HG02642 (cell line): ENCODE results near the gene ACSF3.

Experiments used
- ATAC-seq: cut with Tn5 transposase; IDR thresholded peaks from one replicate; pipeline ENCODE4 v1.9.1; 2021; ENCODE audit warnings: mild to moderate bottlenecking; ENCODE audit not compliant: unreplicated experiment, poor library complexity

The ACSF3 gene

DNA sequence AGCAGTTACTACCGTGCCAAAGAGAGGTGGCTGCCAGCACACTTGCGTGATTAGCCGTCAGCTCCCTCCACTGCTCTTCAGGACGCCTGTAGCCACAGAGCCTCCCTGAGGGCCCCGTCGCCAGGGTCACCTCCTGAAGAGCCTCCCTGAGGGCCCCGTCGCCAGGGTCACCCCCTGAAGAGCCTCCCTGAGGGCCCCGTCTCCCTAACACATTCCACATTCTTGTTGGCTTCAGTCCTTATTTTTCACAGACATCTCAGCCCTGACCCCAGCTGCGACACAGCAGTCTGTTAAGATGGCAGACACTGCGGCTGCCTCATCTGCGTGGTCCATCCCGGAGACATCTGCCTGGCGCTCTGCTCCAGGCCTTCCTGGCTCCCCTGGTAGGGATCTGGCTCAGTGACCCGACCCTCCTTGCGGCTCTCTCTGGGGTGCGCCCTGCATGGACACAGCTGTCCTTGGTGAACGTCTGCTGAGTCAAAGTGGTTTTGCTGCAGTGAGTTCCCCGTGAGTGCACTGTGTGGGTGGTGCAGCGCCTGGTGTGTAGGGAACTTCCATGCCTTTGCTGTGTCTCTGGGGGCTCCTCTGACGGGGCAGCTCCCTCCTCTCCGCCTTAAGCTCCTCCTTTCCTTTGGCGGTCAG, 11.4 kb downstream of the ACSF3 start:
- ATAC-seq: no peak

DNA sequence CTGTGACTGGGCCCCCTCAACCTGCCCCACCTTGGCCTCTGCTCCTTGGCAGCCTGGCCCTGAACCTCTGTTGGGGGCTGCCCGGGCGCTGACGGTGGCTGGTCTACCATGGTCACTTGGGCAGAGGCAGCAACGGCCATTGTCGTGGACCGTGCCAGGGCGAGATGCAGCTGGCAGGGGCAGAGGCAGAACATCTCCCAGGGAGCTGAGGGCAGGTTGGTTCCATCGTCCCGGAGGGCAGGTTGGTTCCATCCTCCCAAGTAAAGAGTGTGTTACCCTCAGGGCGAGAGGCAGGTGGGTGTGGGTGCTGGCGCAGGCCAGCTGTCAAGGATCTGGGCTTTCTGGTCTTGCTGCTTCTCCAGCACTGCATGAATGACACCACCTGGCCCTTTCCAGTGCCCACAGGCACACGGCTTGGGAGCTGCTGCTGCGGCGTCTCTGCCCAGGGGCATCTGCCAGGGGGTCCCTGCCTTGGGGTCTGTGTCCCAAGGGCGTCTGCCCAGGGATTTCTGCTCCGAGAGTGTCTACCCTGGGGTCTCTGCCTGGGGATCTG, 12.0 kb downstream of the ACSF3 start:
- ATAC-seq: no peak

DNA sequence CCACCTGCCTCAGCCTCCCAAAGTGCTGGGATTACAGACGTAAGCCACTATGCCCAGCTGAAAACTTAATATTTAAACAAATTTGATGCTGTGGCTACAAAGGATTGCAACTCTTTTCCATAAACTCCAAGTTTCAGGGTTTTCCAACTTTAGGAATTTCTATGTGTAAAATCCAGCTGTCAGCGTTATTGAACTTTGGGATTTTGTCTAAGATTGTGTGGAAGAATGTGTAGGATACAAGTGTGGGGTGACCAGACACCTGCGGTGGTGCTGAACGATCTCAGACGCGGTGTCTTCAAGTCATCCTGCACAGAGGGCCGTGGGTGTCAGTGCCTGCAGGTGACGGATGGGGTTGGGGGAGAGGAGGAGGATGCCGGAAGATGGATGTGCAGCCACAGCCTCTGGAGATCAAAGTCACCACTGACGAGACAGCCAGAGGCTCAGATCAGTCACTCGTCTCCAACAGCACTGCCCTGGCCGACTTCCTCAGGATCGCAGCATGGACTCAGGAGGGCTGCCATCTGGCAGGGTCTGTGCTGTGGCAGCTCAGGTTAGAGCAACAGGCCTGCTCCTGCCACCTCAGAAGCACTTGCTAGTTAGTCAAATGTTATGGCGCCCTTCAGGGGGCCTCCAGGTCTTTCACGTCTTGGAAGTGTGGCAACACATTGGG, 13.0 kb downstream of the ACSF3 start:
- no peak for ATAC-seq

- no peak for ATAC-seq
Measured at GRCh38 chr16:89107203-89107582, 13.5 kb downstream of the ACSF3 start.

DNA sequence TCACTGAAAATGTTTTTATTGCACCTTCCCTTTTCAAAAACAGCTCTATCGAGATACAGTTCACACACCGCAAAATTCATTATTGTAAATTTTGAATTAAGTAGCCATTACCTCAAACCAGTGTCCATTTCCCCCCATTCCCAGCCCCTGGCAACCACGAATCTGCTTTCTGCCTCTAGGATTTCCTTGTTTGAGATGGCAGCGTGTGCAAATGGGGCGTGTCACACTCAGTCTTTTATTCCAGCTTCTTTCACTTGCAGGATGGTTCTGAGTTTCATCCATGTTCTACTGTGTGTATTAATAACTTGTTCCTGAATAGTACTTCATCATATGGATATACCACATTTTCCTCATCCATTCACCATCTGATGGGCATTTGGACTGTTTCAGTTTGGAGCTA, 14.8 kb downstream of the ACSF3 start:
- no peak for ATAC-seq

GRCh38 chr16:89110641-89111040, 17.0 kb downstream of the ACSF3 start:
- ATAC-seq: no peak

GRCh38 chr16:89111263-89111662, 17.6 kb downstream of the ACSF3 start:
- ATAC-seq: no peak

GRCh38 chr16:89112377-89113151, 18.9 kb downstream of the ACSF3 start:
- ATAC-seq: no peak

GRCh38 chr16:89113152-89113547, 19.5 kb downstream of the ACSF3 start:
- no peak for ATAC-seq

DNA sequence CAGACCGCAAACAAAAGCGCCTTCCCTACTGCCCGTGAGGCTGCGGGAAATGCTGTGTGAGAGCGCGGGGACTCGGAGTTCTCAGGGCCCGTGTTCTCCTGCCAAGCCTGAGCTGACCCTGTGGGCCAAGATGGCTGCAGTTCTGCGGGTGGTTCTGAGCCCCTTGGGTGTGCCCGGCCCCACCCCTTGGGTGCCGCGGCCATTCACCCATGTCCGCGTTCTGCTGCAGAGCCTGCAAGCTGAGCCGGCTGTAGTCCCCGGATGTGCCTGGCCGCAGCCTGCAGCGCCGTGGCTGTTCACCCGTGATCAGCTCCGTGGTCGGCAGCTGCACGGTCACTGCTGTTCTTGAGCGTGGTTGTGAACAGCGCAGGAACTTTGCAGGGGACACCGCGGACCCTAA, 20.0 kb downstream of the ACSF3 start:
- ATAC-seq: no peak

DNA sequence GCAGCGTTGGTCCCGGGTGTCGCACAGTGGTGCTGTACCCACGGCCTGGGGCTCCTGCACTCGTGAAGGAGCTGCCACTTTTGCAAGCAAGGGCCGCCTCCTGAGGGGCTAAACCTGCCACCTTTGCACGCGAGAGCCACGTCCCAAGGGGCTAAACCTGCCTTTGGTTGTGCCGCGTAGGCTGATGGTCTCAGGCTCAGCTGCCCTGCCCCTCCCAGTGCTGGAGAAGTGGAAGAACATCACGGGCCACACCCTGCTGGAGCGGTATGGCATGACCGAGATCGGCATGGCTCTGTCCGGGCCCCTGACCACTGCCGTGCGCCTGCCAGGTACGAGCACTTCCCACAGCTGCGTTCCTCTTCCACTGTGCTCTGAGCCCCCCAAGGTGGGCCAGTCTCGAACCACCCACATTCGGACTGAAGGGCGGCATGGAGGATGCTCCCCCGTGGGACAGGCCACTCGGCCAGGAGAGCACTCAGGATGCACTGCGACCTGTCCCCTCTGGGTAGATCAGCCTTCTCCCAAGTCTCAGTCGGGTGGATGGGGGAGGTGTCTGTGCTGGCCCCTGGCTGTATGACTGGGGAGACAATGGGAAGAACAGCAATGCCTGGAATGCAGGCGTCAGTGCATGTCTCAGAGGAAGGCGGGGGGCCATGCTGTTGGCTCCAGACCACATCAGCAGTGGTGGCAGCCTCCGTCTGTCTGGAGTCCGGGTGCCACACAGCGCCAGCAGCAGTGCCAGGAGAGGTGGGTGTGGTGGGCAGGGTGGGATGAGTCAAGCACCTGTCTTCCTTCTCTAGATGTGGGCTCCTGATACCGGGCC, 20.7 kb downstream of the ACSF3 start:
- ATAC-seq: no peak

DNA sequence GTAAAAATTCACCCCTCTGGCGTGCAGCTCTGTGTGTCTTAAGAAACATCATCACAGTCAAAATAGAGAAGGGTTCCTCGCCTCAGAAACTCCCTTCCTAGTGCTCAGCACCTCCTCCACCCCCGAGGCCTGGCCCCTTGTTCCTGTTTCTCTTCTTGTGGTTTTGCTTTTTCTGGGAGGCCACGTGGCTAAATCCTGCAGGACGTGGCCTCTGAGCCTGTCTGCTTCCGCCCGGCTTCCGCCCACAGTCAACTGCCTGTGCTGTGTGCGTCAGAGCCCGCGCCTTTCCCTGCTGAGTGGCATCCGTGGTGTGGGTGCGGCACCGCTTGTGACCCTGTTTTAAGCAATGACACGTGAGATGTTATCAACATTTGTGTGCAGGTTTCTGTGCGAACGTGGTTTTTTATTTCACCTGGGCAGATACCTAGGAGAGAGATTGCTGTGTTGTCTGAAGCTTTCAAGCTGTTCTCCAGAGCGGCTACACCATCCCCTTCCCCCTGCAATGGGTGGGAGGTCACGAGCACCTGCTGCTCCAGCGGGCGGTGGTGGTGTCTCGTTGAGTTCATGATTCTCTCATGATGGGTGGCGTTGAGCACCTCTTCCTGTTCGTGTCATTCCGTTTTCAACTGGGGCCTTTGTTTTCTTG, 21.7 kb downstream of the ACSF3 start:
- ATAC-seq: peak; percentile 83

- no peak for ATAC-seq
Measured at GRCh38 chr16:89116341-89117226, 22.9 kb downstream of the ACSF3 start.

DNA sequence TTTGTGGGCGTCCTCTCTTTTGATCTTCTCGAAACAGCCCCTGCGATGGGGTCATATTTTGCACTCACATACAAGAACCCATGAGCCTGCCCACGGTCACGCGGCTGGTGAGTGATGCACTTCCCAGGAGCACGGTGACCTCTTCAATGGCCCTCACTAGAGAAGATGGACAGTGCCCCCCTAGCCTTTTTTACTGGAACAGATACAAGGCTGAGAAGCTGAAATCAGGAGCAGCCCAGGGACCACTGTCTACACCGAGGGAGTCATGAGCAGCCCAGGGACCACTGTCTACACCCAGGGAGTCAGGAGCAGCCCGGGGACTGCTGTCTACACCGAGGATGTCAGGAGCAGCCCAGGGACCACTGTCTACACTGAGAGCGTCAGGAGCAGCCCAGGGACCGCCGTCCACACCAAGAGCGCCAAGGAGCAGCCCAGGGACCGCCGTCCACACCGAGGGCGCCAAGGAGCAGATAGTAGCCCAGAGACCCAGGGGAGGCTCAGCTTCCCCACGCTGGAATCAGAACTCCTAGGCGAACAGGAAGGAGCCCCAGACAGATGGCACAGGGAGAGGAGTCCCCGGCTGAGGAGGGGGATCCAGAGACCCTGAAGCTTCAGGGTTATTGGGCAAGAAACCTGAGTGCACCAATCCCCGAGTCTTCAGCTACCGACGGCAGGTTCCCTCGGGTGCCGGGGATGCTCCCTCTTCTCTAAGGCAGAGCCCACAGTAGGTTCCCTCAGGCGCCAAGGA, 23.7 kb downstream of the ACSF3 start:
- no peak for ATAC-seq

DNA sequence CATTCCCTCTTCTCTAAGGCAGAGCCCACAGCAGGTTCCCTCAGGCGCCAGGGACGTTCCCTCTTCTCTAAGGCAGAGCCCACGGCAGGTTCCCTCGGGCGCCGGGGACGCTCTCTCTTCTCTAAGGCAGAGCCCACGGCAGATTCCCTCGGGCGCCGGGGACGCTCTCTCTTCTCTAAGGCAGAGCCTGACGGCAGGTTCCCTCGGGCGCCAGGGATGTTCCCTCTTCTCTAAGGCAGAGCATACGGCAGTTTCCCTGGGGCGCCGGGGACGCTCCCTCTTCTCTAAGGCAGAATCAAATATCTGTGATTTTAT, 24.3 kb downstream of the ACSF3 start:
- no peak for ATAC-seq

DNA sequence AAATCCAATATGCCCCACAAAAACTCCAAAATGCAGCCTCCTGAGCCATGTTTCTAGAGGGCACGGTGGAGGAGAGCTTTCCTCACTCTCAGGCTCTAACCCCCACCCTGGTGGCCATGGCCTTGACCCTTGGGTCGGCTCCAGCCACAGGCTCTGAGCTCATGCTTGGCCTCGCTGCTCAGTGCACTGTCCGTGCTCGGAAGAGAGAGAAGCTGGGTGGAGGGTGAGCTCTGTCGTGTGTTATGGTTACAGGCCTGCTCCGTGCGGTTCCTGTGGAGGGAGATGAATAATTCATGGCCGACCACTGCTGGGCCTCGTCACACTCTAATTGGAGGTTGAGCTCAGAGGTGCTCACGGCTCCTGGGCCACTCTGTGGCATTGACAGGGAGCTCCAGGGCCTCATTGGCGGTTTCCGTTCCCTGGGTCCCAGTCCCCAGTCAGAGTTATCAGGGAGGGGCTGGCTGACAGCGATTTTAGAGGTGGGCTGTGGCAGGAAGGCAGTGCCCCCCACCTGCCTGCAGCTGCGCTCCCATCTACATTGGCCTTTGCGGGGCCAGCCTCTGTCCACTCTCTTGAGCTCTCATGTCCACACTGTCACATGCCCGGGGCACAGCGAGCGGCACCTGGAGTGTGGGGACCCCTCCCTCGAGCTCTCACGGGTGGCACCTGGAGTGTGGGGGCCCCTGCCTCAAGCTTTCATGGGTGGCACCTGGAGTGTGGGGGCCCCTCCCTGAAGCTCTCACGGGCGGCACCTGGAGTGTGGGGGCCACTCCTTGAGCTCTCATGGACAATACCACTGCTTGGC, 24.9 kb downstream of the ACSF3 start:
- ATAC-seq: no peak

DNA sequence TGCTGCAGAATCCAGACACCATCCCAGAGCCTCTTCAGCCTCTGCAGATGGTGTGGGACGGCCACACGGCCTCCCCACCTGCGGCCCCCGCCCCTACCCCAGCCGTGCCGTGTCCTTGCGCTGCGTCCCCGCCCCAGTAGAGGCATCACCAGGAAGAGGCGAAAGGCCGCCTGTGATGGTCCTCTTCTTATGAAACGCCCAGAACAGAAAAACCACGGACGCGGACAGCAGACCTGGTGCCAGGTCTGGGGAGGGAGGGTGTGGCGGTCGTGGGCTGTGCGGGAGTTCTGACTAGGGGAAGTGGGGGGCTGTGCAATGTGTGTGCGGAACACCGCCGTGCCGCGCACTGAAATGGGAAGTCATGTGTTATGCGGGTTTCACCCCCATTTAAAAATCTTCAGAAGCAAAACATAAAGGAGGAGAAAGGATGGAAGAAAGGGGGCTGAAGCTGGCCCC, 25.5 kb downstream of the ACSF3 start:
- ATAC-seq: no peak
